KMS-11 (cell line): ENCODE data around the gene MGMT.

Experiments
- H2AFZ ChIP-seq: fragments of 200-600 bp; sonication (generic); 2 replicates; pipeline ENCODE4 v1.6.1; 2016; ENCODE audit warnings: antibody characterized with exemption, mixed run types, low read depth
- H3K27ac ChIP-seq: fragments of 200-600 bp; sonication (generic); 2 replicates; pipeline ENCODE4 v1.6.1; 2016; ENCODE audit warnings: mild to moderate bottlenecking, mixed run types
- H3K27me3 ChIP-seq: fragments of 200-600 bp; sonication (generic); 2 replicates; pipeline ENCODE4 v1.6.1; 2017; ENCODE audit warnings: mild to moderate bottlenecking, low read depth, mixed run types, moderate library complexity; ENCODE audit not compliant: insufficient read depth
- H3K36me3 ChIP-seq: fragments of 200-600 bp; sonication (generic); 2 replicates; pipeline ENCODE4 v1.6.1; 2017; ENCODE audit warnings: mild to moderate bottlenecking, mixed run types; ENCODE audit not compliant: insufficient read depth
- H3K4me1 ChIP-seq: fragments of 200-600 bp; sonication (generic); 2 replicates; pipeline ENCODE4 v1.6.1; 2016; ENCODE audit warnings: mild to moderate bottlenecking, low read depth, mixed run types; ENCODE audit not compliant: poor library complexity, severe bottlenecking
- H3K4me2 ChIP-seq: fragments of 200-600 bp; sonication (generic); 2 replicates; pipeline ENCODE4 v1.7.0; 2016; ENCODE audit warnings: mild to moderate bottlenecking, mixed run types
- H3K4me3 ChIP-seq: fragments of 200-600 bp; sonication (generic); IDR thresholded peaks from 2 replicates; pipeline ENCODE4 v1.6.1; 2017; ENCODE audit warnings: low read depth, low read length, mixed read lengths; ENCODE audit not compliant: insufficient read depth
- H3K79me2 ChIP-seq: fragments of 200-600 bp; sonication (generic); 2 replicates; pipeline ENCODE4 v1.6.1; 2016; ENCODE audit warnings: low read depth, mixed run types; ENCODE audit not compliant: insufficient read depth
- H3K9ac ChIP-seq: fragments of 200-600 bp; sonication (generic); 2 replicates; pipeline ENCODE4 v1.6.1; 2016; ENCODE audit warnings: mild to moderate bottlenecking, mixed run types
- H4K20me1 ChIP-seq: fragments of 200-600 bp; sonication (generic); 2 replicates; pipeline ENCODE4 v1.6.1; 2016; ENCODE audit warnings: mild to moderate bottlenecking, mixed run types; ENCODE audit not compliant: insufficient read depth
- CTCF ChIP-seq: fragments of 200-600 bp; sonication (generic); conservative IDR thresholded peaks from 2 replicates; pipeline ENCODE4 v1.6.1; 2017; ENCODE audit warnings: low read depth, mild to moderate bottlenecking, antibody characterized with exemption, low read length, moderate library complexity, mixed read lengths

MGMT gene

GRCh38 chr10:129780198-129780597 is 313.2 kb downstream of the MGMT start:
- no peak for TF ChIP-seq CTCF
- Histone ChIP-seq H3K27ac (no peak overlapping the region), H3K27me3 (no peaks in the 10 kb centered on the region), H3K79me2 (no peaks in the 10 kb centered on the region), H3K4me3 (no peak overlapping the region), H3K36me3 (no peaks in the 10 kb centered on the region), H3K4me1 (no peaks in the 10 kb centered on the region), H2AFZ (no peak overlapping the region), H4K20me1 (no peaks in the 10 kb centered on the region), H3K4me2 (no peak overlapping the region), H3K9ac (no peak overlapping the region)

- no peaks in the 10 kb centered on the region for H3K4me1 ChIP-seq
- H3K4me2 ChIP-seq: no peak overlapping the region
- H4K20me1 ChIP-seq: no peaks in the 10 kb centered on the region
- no peak for TF ChIP-seq CTCF
- no peak overlapping the region for H2AFZ ChIP-seq
- H3K27ac ChIP-seq: no peak overlapping the region
- no peak overlapping the region for H3K4me3 ChIP-seq
- H3K9ac ChIP-seq: no peak overlapping the region
- H3K36me3 ChIP-seq: no peaks in the 10 kb centered on the region
- H3K27me3 ChIP-seq: no peaks in the 10 kb centered on the region
- H3K79me2 ChIP-seq: no peaks in the 10 kb centered on the region
These were observed 314.1 kb downstream of the MGMT start for GRCh38 chr10:129780901-129781795.

- H3K4me1 ChIP-seq: no peaks in the 10 kb centered on the region
- H3K27me3 ChIP-seq: no peaks in the 10 kb centered on the region
- TF ChIP-seq CTCF: no peak
- no peak overlapping the region for H3K4me3 ChIP-seq
- no peaks in the 10 kb centered on the region for H3K36me3 ChIP-seq
- no peak overlapping the region for H3K4me2 ChIP-seq
- H2AFZ ChIP-seq: no peak overlapping the region
- no peaks in the 10 kb centered on the region for H4K20me1 ChIP-seq
- H3K9ac ChIP-seq: no peak overlapping the region
- no peaks in the 10 kb centered on the region for H3K79me2 ChIP-seq
- no peak overlapping the region for H3K27ac ChIP-seq
These were observed 317.2 kb downstream of the MGMT start for GRCh38 chr10:129784291-129784690.

GRCh38 chr10:129784891-129785290 is 317.9 kb downstream of the MGMT start:
- Histone ChIP-seq H3K9ac (no peak overlapping the region), H2AFZ (no peak overlapping the region), H3K4me2 (no peak overlapping the region), H3K27me3 (no peaks in the 10 kb centered on the region), H3K27ac (no peak overlapping the region), H3K4me3 (no peak overlapping the region), H4K20me1 (no peaks in the 10 kb centered on the region), H3K79me2 (no peaks in the 10 kb centered on the region), H3K36me3 (no peaks in the 10 kb centered on the region), H3K4me1 (no peaks in the 10 kb centered on the region)
- TF ChIP-seq CTCF: no peak
